Glutamatergic neuron (in vitro differentiated cells): Measurements from ENCODE around the gene CPE. TPM values are rescaled to one million over a fixed set of nuclear protein-coding genes. Genes with fewer than 3 reads are reported as not detected.

Experiments
- DNase-seq: peaks from one replicate; pipeline ENCODE4 v3.0.0; 2022
- H3K27ac Mint-ChIP-seq: one replicate; pipeline ENCODE4 v1.8.0; 2020; ENCODE audit warnings: mild to moderate bottlenecking, mixed read lengths, inconsistent platforms; ENCODE audit not compliant: unreplicated experiment
- H3K27me3 Mint-ChIP-seq: one replicate; pipeline ENCODE4 v1.8.0; 2020; ENCODE audit warnings: mild to moderate bottlenecking, moderate library complexity, mixed read lengths, inconsistent platforms; ENCODE audit not compliant: unreplicated experiment
- H3K36me3 Mint-ChIP-seq: one replicate; pipeline ENCODE4 v1.8.0; 2020; ENCODE audit warnings: mild to moderate bottlenecking, mixed read lengths, inconsistent platforms; ENCODE audit not compliant: unreplicated experiment
- H3K4me1 Mint-ChIP-seq: one replicate; pipeline ENCODE4 v1.8.0; 2020; ENCODE audit warnings: mild to moderate bottlenecking, low read depth, mixed read lengths, inconsistent platforms; ENCODE audit not compliant: unreplicated experiment
- H3K4me3 Mint-ChIP-seq: one replicate; pipeline ENCODE4 v1.8.0; 2020; ENCODE audit warnings: mild to moderate bottlenecking, mixed read lengths, inconsistent platforms; ENCODE audit not compliant: unreplicated experiment
- H3K9me3 Mint-ChIP-seq: one replicate; pipeline ENCODE4 v1.8.0; 2020; ENCODE audit warnings: mild to moderate bottlenecking, moderate library complexity, mixed read lengths, inconsistent platforms; ENCODE audit not compliant: unreplicated experiment
- CTCF ChIP-seq: fragments of 200-600 bp; sonication (generic); IDR thresholded peaks from one replicate; pipeline ENCODE4 v1.5.0; 2021; ENCODE audit not compliant: partially characterized antibody, unreplicated experiment
- total RNA-seq: library from RNA; stranded (reverse); fragmentation: NEBNext Ultra II Directional; extraction: Animal tissue kit (Norgen Biotek cat#: 25700); gene quantifications from one replicate; pipeline ENCODE4 v1.2.1, GENCODE V29; 2021; ENCODE audit not compliant: unreplicated experiment

CPE gene
- total RNA-seq, 1 donor from 2014 or later, result 253 TPM

- no peaks in the 10 kb centered on the region for H3K4me1 Mint-ChIP-seq
- no peaks in the 10 kb centered on the region for H3K9me3 Mint-ChIP-seq
- no peak overlapping the region for H3K4me3 Mint-ChIP-seq
- no peak for TF ChIP-seq CTCF
- no peaks in the 10 kb centered on the region for H3K36me3 Mint-ChIP-seq
- H3K27ac Mint-ChIP-seq, result no peak overlapping the region
- H3K27me3 Mint-ChIP-seq, result no peaks in the 10 kb centered on the region
- DNase-seq, result no peak
Observed at GRCh38 chr4:165345666-165346417, 33.0 kb upstream of the CPE start.

GRCh38 chr4:165347647-165348569, 30.9 kb upstream of the CPE start:
- no peak overlapping the region for H3K4me3 Mint-ChIP-seq
- no peaks in the 10 kb centered on the region for H3K36me3 Mint-ChIP-seq
- no peak for TF ChIP-seq CTCF
- H3K9me3 Mint-ChIP-seq, result no peaks in the 10 kb centered on the region
- no peak overlapping the region for H3K27ac Mint-ChIP-seq
- no peak for DNase-seq
- H3K27me3 Mint-ChIP-seq, result no peaks in the 10 kb centered on the region
- H3K4me1 Mint-ChIP-seq, result peaks cover 1% of the 10 kb centered on the region

DNA sequence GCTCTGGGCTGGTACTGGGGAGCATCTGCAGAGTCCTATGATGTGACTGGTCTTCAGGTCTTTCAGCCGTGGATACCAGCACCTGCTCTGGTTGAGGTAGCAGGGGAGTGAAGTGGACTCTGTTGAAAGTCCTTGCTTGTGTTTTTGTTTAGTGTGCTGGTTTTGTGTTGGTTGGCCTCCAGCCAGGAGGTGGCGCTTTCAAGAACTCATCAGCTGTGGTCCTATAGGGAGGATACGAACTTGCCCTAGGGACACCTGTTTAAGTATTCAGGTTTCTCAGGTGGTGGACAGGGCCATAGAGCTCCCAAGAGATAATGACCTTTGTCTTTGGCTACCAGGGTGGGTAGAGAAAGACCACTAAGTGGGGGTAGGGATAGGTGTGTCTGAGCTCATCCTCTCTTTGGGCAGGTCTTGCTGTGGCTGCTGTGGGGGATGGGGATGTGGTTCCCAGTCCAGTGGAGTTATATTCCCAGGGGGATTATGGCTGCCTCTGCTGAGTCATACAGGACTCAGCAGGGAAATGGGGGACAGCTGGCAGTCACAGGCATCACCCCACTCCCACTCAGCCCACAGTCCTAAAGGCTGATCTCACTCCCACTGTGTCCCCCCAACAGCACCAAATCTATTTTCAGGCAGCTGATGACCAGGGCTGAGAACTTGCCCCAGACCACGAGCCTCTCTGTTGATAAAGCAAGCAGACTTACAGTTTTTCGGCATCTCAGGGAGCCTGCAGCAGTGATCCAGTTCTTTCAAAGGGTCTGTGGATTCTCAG, 27.3 kb upstream of the CPE start:
- TF ChIP-seq CTCF, result no peak
- H3K4me1 Mint-ChIP-seq, result peaks cover 1% of the 10 kb centered on the region
- DNase-seq, result no peak
- H3K36me3 Mint-ChIP-seq, result no peaks in the 10 kb centered on the region
- no peaks in the 10 kb centered on the region for H3K27me3 Mint-ChIP-seq
- no peaks in the 10 kb centered on the region for H3K9me3 Mint-ChIP-seq
- H3K27ac Mint-ChIP-seq, result no peak overlapping the region
- no peak overlapping the region for H3K4me3 Mint-ChIP-seq

- peaks cover 13% of the 10 kb centered on the region for H3K4me1 Mint-ChIP-seq
- H3K36me3 Mint-ChIP-seq, result no peaks in the 10 kb centered on the region
- DNase-seq, result peak; percentile 61
- H3K9me3 Mint-ChIP-seq, result no peaks in the 10 kb centered on the region
- no peak for TF ChIP-seq CTCF
- H3K27ac Mint-ChIP-seq, result no peak overlapping the region
- H3K4me3 Mint-ChIP-seq, result no peak overlapping the region
- H3K27me3 Mint-ChIP-seq, result no peaks in the 10 kb centered on the region
Observed at GRCh38 chr4:165355900-165356300, 22.9 kb upstream of the CPE start.
